ENCODE measurements around the gene SPOCK1. TPM values are rescaled to one million over a fixed set of nuclear protein-coding genes. Genes with fewer than 3 reads are reported as not detected.

The SPOCK1 gene
- total and polyA plus RNA-seq, 9 of the 15 experiments (the other 6 are each of a cell fraction or from before 2014, with no cell fraction given) = 0.01 to 0.35 (median 0.04) TPM; not detected in 6

- ATAC-seq = peak; percentile 36; the same call in 1 of the 3 replicates
- Histone ChIP-seq H3K4me3 (no peak overlapping the region), H3K27me3 (ENCODE audit: control insufficient read depth in 2 of 2, insufficient read depth in 2 of 2, low read length in 2 of 2) (no peaks in the 10 kb centered on the region), H3K4me2 (ENCODE audit: insufficient read depth, low read length) (no peak overlapping the region), H2AFZ (ENCODE audit: low read depth, low read length) (no peak overlapping the region), H3K9me3 (replicated peaks; ENCODE audit: control insufficient read depth, insufficient read depth, low read depth, low read length) (no peaks in the 10 kb centered on the region), H3K79me2 (ENCODE audit: control insufficient read depth, insufficient read depth, low read length) (no peaks in the 10 kb centered on the region), H4K20me1 (replicated peaks; ENCODE audit: control insufficient read depth, insufficient read depth, low read length) (no peaks in the 10 kb centered on the region), H3K36me3 (ENCODE audit: control insufficient read depth, insufficient read depth, low read length) (no peaks in the 10 kb centered on the region), H3K9me1 (ENCODE audit: control insufficient read depth, insufficient read depth, low read length) (no peaks in the 10 kb centered on the region), H3K27ac (ENCODE audit: extremely low read depth, low read depth, low read length) (no peak overlapping the region), H3K4me1 (replicated peaks in 1 of 2; ENCODE audit: control insufficient read depth in 2 of 2, insufficient read depth in 2 of 2, low read length in 2 of 2) (no peaks in the 10 kb centered on the region), H3K9ac (ENCODE audit: insufficient read depth in 1 of 2, low read depth in 2 of 2, low read length in 2 of 2) (no peak overlapping the region)
- CTCF ChIA-PET (ENCODE audit: low intra/inter-chr PET ratio) = interaction anchor here (0.6 to 1.2 kb wide), 3 partner anchors 179 to 812 kb away, joined by 3 to 7 read pairs (median 3); partner anchors contain the start of gene SPOCK1
- in situ Hi-C loops (cut with MboI) = no loop called here
- POLR2A ChIA-PET = interaction anchor here (0.6 to 1.6 kb wide), 4 partner anchors 10 to 215 kb away, joined by 3 to 4 read pairs (median 3); no protein-coding TSS in a partner anchor
- no TSS peak for BruUV-seq (replicated peaks)
- DNase-seq (ENCODE audit: extremely low read depth in 1 of 4, low spot score in 3 of 4) = peak; percentile 40 to 54 (median 46)
- intact Hi-C loops (cut with micrococcal nuclease) = loop anchor here (1.0 kb wide), 1 partner anchor 179 kb away; the partner anchor contains the start of gene SPOCK1
- peak; percentile 78 for FAIRE-seq
- 6% methylated on average over 3 of the region's 3 CpGs for WGBS (ENCODE audit: insufficient coverage, low coverage, missing lambda C conversion rate)
- peak; percentile 30 to 68; a peak in 3 of 4 replicates for TF ChIP-seq RAD21 (CRISPR knock-in tag; conservative IDR thresholded peaks at IDR 0.05 in 1 of 2, IDR thresholded peaks at IDR 0.05 in 1 of 2)
- TF ChIP-seq MAFK (IDR thresholded peaks at IDR 0.05; ENCODE audit: low read length) = no peak
- TF ChIP-seq PTBP1 (IDR thresholded peaks at IDR 0.05; ENCODE audit: low read depth, low read length) = no peak
- TF ChIP-seq DEAF1 (CRISPR knock-in tag; IDR thresholded peaks at IDR 0.05) = 0 out of 2 replicates have a peak, but pooled peaks have one; percentile 27
- TF ChIP-seq, protein P1, sequence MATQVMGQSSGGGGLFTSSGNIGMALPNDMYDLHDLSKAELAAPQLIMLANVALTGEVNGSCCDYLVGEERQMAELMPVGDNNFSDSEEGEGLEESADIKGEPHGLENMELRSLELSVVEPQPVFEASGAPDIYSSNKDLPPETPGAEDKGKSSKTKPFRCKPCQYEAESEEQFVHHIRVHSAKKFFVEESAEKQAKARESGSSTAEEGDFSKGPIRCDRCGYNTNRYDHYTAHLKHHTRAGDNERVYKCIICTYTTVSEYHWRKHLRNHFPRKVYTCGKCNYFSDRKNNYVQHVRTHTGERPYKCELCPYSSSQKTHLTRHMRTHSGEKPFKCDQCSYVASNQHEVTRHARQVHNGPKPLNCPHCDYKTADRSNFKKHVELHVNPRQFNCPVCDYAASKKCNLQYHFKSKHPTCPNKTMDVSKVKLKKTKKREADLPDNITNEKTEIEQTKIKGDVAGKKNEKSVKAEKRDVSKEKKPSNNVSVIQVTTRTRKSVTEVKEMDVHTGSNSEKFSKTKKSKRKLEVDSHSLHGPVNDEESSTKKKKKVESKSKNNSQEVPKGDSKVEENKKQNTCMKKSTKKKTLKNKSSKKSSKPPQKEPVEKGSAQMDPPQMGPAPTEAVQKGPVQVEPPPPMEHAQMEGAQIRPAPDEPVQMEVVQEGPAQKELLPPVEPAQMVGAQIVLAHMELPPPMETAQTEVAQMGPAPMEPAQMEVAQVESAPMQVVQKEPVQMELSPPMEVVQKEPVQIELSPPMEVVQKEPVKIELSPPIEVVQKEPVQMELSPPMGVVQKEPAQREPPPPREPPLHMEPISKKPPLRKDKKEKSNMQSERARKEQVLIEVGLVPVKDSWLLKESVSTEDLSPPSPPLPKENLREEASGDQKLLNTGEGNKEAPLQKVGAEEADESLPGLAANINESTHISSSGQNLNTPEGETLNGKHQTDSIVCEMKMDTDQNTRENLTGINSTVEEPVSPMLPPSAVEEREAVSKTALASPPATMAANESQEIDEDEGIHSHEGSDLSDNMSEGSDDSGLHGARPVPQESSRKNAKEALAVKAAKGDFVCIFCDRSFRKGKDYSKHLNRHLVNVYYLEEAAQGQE (IDR thresholded peaks at IDR 0.05; ENCODE audit: borderline replicate concordance) = peak; percentile 34; the same call in 1 of the 2 replicates
- TF ChIP-seq, protein P1 (CRISPR knock-in tag; IDR thresholded peaks at IDR 0.05; ENCODE audit: low read depth) = no peak
- peak; percentile 60; the same call in 1 of the 2 replicates for TF ChIP-seq SMC3 (conservative IDR thresholded peaks at IDR 0.05; ENCODE audit: insufficient read depth, low read depth, low read length)
These were observed 178.8 kb downstream of the SPOCK1 start for GRCh38 chr5:137320056-137321045.
